Cardiac muscle cell (in vitro differentiated cells and primary cell): ENCODE measurements around the gene TMEM132D. TPM values are rescaled to one million over a fixed set of nuclear protein-coding genes. Genes with fewer than 3 reads are reported as not detected.

Experiments used
- DNase-seq, 2 donors: peaks; one replicate each; pipeline versions ENCODE4 v3.0.0 to v3.0.0-alpha.2; 2010 to 2017; ENCODE audit warnings: low read depth in 1 of 2, low spot score in 1 of 2
- H3K27ac ChIP-seq: fragments of 200-600 bp; sonication (generic); 2 replicates; pipeline ENCODE4 v1.5.1; 2016
- H3K27me3 ChIP-seq: fragments of 200-600 bp; sonication (generic); 2 replicates; pipeline ENCODE4 v1.6.0; 2016; ENCODE audit warnings: control low read depth
- H3K36me3 ChIP-seq: fragments of 200-600 bp; sonication (generic); 2 replicates; pipeline ENCODE4 v1.5.1; 2016; ENCODE audit warnings: control low read depth
- H3K4me1 ChIP-seq: fragments of 200-600 bp; sonication (generic); 2 replicates; pipeline ENCODE4 v1.8.1; 2017; ENCODE audit warnings: low read depth, mild to moderate bottlenecking, mixed run types
- H3K4me3 ChIP-seq: fragments of 200-600 bp; sonication (generic); 2 replicates; pipeline ENCODE4 v1.5.1; 2016; ENCODE audit warnings: mild to moderate bottlenecking
- H3K9me3 ChIP-seq: fragments of 200-600 bp; sonication (generic); 2 replicates; pipeline ENCODE4 v1.5.1; 2017; ENCODE audit warnings: low read depth, mild to moderate bottlenecking, control low read depth
- CTCF ChIP-seq: IDR thresholded peaks from 2 replicates; pipeline ENCODE4 v1.5.1; 2012; ENCODE audit warnings: low read depth, mild to moderate bottlenecking, low read length
- polyA plus RNA-seq: library from polyadenylated mRNA; unstranded; fragments of >200 nt; fragmentation: Nextera tagmentation; extraction: Ambion mirVana; gene quantifications from 2 replicates; pipeline ENCODE4 v1.2.1, GENCODE V29; 2016
- total RNA-seq: library from RNA; depleted of rRNA; stranded (reverse); fragments of >200 nt; gene quantifications from 2 replicates; pipeline ENCODE4 v1.2.3, GENCODE V29; 2016

The TMEM132D gene
- total and polyA plus RNA-seq, 2 experiments from 2014 or later, result 0.03 TPM; not detected in 1

- TF ChIP-seq CTCF, result no peak
- no peaks in the 10 kb centered on the region for H3K4me1 ChIP-seq
- no peaks in the 10 kb centered on the region for H3K9me3 ChIP-seq
- no peak for DNase-seq
- no peak overlapping the region for H3K27ac ChIP-seq
- H3K36me3 ChIP-seq, result no peaks in the 10 kb centered on the region
- no peak overlapping the region for H3K4me3 ChIP-seq
- no peaks in the 10 kb centered on the region for H3K27me3 ChIP-seq
Measured at GRCh38 chr12:129635021-129635685, 268.7 kb downstream of the TMEM132D start.

GRCh38 chr12:129631316-129631715 is 272.5 kb downstream of the TMEM132D start:
- Histone ChIP-seq H3K4me3 (no peak overlapping the region), H3K27ac (no peak overlapping the region), H3K4me1 (no peaks in the 10 kb centered on the region), H3K36me3 (no peaks in the 10 kb centered on the region), H3K9me3 (no peaks in the 10 kb centered on the region), H3K27me3 (no peaks in the 10 kb centered on the region)
- DNase-seq, result no peak
- no peak for TF ChIP-seq CTCF

- DNase-seq, result no peak
- H3K36me3 ChIP-seq, result no peaks in the 10 kb centered on the region
- H3K9me3 ChIP-seq, result no peaks in the 10 kb centered on the region
- no peak overlapping the region for H3K4me3 ChIP-seq
- TF ChIP-seq CTCF, result no peak
- H3K4me1 ChIP-seq, result no peaks in the 10 kb centered on the region
- H3K27me3 ChIP-seq, result no peaks in the 10 kb centered on the region
- no peak overlapping the region for H3K27ac ChIP-seq
Measured at GRCh38 chr12:129629901-129630300, 273.9 kb downstream of the TMEM132D start.

GRCh38 chr12:129622566-129622965 is 281.3 kb downstream of the TMEM132D start:
- Histone ChIP-seq H3K36me3 (no peaks in the 10 kb centered on the region), H3K4me1 (no peaks in the 10 kb centered on the region), H3K27me3 (no peaks in the 10 kb centered on the region), H3K27ac (no peak overlapping the region), H3K4me3 (no peak overlapping the region), H3K9me3 (no peaks in the 10 kb centered on the region)
- no peak for DNase-seq
- no peak for TF ChIP-seq CTCF

- DNase-seq, result no peak
- Histone ChIP-seq H3K9me3 (no peaks in the 10 kb centered on the region), H3K4me3 (no peak overlapping the region), H3K36me3 (no peaks in the 10 kb centered on the region), H3K27ac (no peak overlapping the region), H3K27me3 (no peaks in the 10 kb centered on the region), H3K4me1 (no peaks in the 10 kb centered on the region)
- TF ChIP-seq CTCF, result no peak
Measured at GRCh38 chr12:129619271-129619670, 284.6 kb downstream of the TMEM132D start.
